Testis (tissue), 2 donors: ENCODE results near the gene FURIN.

Experiments used
- POLR2A ChIP-seq: fragments of 450-650 bp; IDR thresholded peaks from one replicate; pipeline ENCODE4 v1.6.1; 2017; ENCODE audit warnings: antibody characterized with exemption, mild to moderate bottlenecking, moderate library complexity
- TF ChIP-seq, protein P1 (sequence below), 3 experiments: fragments of 450-650 bp in 2 of 3; fragments of 200-600 bp in 1 of 3; sonication (generic) in 1 of 3; IDR thresholded peaks; one replicate each; pipeline ENCODE4 v1.5.1; 2016 to 2019; ENCODE audit warnings: antibody characterized with exemption in 3 of 3, mild to moderate bottlenecking in 2 of 3, moderate library complexity in 1 of 3

DNA sequence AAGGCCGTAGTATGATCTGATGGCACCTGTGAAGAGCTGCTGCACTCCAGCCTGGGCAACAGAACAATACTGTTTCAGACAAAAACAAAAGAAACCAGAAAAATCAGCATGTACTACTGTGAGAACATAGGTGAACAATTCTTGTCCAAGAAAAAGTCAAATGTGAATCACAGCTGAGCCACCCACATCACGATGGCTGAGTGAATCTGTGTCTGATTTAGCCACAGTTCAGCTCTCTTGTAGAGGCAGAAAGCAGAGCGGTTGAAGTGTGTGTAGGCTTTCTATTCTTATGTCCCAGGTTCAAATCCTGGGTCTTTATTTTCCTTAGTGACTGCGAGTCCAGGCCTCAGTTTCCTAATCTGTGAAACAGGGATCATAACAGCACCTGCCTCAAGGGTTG, 4.4 kb upstream of the FURIN start:
- TF ChIP-seq, protein P1, sequence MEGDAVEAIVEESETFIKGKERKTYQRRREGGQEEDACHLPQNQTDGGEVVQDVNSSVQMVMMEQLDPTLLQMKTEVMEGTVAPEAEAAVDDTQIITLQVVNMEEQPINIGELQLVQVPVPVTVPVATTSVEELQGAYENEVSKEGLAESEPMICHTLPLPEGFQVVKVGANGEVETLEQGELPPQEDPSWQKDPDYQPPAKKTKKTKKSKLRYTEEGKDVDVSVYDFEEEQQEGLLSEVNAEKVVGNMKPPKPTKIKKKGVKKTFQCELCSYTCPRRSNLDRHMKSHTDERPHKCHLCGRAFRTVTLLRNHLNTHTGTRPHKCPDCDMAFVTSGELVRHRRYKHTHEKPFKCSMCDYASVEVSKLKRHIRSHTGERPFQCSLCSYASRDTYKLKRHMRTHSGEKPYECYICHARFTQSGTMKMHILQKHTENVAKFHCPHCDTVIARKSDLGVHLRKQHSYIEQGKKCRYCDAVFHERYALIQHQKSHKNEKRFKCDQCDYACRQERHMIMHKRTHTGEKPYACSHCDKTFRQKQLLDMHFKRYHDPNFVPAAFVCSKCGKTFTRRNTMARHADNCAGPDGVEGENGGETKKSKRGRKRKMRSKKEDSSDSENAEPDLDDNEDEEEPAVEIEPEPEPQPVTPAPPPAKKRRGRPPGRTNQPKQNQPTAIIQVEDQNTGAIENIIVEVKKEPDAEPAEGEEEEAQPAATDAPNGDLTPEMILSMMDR (IDR thresholded peaks at IDR 0.05): no peak
- TF ChIP-seq POLR2A: no peak
